ENCODE data around the gene PHF20. TPM values are rescaled to one million over a fixed set of nuclear protein-coding genes. Genes with fewer than 3 reads are reported as not detected.

PHF20 gene
- total RNA-seq, 4 donors from 2014 or later, result 30.5 to 53.3 (median 33.4) TPM

GRCh38 chr20:35821807-35822242 lies 50.0 kb downstream of the PHF20 start:
- no peak for TF ChIP-seq POLR2A (IDR thresholded peaks at IDR 0.05)
- TF ChIP-seq, protein P1, sequence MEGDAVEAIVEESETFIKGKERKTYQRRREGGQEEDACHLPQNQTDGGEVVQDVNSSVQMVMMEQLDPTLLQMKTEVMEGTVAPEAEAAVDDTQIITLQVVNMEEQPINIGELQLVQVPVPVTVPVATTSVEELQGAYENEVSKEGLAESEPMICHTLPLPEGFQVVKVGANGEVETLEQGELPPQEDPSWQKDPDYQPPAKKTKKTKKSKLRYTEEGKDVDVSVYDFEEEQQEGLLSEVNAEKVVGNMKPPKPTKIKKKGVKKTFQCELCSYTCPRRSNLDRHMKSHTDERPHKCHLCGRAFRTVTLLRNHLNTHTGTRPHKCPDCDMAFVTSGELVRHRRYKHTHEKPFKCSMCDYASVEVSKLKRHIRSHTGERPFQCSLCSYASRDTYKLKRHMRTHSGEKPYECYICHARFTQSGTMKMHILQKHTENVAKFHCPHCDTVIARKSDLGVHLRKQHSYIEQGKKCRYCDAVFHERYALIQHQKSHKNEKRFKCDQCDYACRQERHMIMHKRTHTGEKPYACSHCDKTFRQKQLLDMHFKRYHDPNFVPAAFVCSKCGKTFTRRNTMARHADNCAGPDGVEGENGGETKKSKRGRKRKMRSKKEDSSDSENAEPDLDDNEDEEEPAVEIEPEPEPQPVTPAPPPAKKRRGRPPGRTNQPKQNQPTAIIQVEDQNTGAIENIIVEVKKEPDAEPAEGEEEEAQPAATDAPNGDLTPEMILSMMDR (IDR thresholded peaks at IDR 0.05), result no peak
- WGBS, 2 donors, result 90 to 91% methylated on average over 8 of the region's 8 CpGs
- no peak overlapping the region for H3K4me3 ChIP-seq (ENCODE audit: low read depth, poor library complexity, severe bottlenecking)

GRCh38 chr20:35823147-35823546 lies 51.3 kb downstream of the PHF20 start:
- intact Hi-C loops (cut with DNase I; ENCODE audit: low total_unique reads), result no loop called here
- no peak overlapping the region for H3K4me3 ChIP-seq (ENCODE audit: low read depth, poor library complexity, severe bottlenecking)
- WGBS, 2 donors, result 84 to 90% methylated on average over 6 of the region's 6 CpGs

More at GRCh38 chr20:35821807-35822242, 50.0 kb downstream of the PHF20 start:
- peak in 1 of 2 donors; percentile 64 for DNase-seq (ENCODE audit: low spot score in 2 of 2)
- intact Hi-C loops (cut with DNase I; ENCODE audit: low total_unique reads), result no loop called here

DNA sequence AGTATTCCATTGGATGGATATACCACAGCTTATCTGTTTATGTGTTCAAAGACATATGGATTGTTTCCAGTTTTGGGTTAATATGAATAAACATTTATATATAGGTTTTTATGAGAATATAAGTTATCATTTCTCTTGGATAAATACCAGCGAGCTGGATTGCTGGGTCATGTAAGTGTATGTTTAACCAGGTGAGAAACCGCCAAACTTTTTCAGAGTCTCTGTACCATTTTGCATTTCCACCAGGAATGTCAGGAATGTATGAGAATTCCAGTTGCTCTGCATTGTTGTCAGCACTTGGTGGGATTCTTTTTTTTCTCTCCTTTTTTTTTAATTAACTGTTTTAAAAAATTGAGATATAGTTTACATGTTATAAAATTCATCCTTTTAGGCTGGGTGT lies 52.1 kb downstream of the PHF20 start:
- intact Hi-C loops (cut with DNase I; ENCODE audit: low total_unique reads), result no loop called here
- no peak overlapping the region for H3K4me3 ChIP-seq (ENCODE audit: low read depth, poor library complexity, severe bottlenecking)
- WGBS, 2 donors, result 97% methylated on average over 2 of the region's 2 CpGs
- DNase-seq (ENCODE audit: low spot score in 2 of 2), result no peak
- TF ChIP-seq, protein P1 (IDR thresholded peaks at IDR 0.05), result no peak
- TF ChIP-seq POLR2A (IDR thresholded peaks at IDR 0.05), result no peak

More at GRCh38 chr20:35823147-35823546, 51.3 kb downstream of the PHF20 start:
- no peak for DNase-seq (ENCODE audit: low spot score in 2 of 2)
- TF ChIP-seq POLR2A (IDR thresholded peaks at IDR 0.05), result no peak
- TF ChIP-seq, protein P1 (IDR thresholded peaks at IDR 0.05), result no peak

DNA sequence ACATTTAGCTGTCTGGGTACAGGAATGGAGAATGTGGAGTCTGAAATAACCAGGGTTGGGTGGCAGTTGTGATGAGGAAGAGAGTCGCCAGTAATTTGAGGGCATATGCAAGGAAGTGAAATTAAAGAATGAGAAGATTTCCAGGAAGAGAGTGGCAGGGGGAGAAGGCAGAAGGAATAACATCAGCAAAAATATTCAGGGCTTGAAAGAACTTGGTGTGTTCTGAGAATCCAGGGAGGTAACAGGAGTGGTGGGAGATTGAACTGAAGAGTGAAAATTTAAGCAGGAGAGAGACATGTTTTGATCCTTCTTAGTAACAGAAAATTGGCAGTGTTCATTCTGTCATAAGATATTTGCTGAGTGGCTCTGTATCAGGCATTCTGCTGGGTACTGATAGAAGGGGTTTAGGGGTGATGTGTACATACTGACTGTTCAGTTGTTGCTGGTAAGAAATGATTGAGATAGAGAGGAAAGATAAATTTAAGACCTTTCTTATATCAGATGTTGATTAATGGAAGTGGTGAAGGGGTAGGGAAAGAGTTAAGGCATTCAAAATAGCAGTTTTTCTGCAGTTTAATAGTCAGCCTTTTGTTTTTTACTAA lies 54.7 kb downstream of the PHF20 start:
- no peak for TF ChIP-seq POLR2A (IDR thresholded peaks at IDR 0.05)
- TF ChIP-seq, protein P1 (IDR thresholded peaks at IDR 0.05), result no peak
- H3K4me3 ChIP-seq (ENCODE audit: low read depth, poor library complexity, severe bottlenecking), result no peak overlapping the region
- intact Hi-C loops (cut with DNase I; ENCODE audit: low total_unique reads), result no loop called here
- WGBS, 2 donors, result 91 to 97% methylated on average over 1 of the region's 1 CpG
- no peak for DNase-seq (ENCODE audit: low spot score in 2 of 2)

DNA sequence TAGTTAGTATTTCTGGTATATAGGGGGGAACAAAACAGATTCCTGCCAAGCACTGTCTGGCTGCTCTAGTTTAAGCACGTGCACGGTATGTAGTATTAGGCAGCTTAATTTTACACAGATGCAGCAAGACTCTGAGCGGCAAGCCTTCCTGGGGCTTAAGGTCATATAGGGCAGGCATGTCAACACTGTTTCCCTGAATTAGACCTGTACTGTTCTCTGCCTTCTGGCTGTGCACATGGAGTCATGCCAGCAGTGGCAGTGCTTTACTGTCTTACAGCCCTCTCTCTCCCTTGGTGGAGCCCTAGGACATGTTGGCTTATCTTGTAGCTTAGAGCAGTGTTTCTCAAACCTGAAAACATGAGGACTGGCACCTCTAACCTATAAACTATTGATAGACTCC lies 56.6 kb downstream of the PHF20 start:
- TF ChIP-seq POLR2A (IDR thresholded peaks at IDR 0.05), result no peak
- TF ChIP-seq, protein P1 (IDR thresholded peaks at IDR 0.05), result no peak
- peak in 1 of 2 donors; percentile 46 for DNase-seq (ENCODE audit: low spot score in 2 of 2)
- intact Hi-C loops (cut with DNase I; ENCODE audit: low total_unique reads), result no loop called here
- no peak overlapping the region for H3K4me3 ChIP-seq (ENCODE audit: low read depth, poor library complexity, severe bottlenecking)
- 46 to 48% methylated on average over 3 of the region's 3 CpGs for WGBS, 2 donors

- no peak overlapping the region for H3K4me3 ChIP-seq (ENCODE audit: low read depth, poor library complexity, severe bottlenecking)
- intact Hi-C loops (cut with DNase I; ENCODE audit: low total_unique reads), result no loop called here
- TF ChIP-seq, protein P1 (IDR thresholded peaks at IDR 0.05), result no peak
- no peak for TF ChIP-seq POLR2A (IDR thresholded peaks at IDR 0.05)
- peak in 1 of 2 donors; percentile 45 for DNase-seq (ENCODE audit: low spot score in 2 of 2)
- 91 to 93% methylated on average over 4 of the region's 4 CpGs for WGBS, 2 donors
Measured at GRCh38 chr20:35828916-35829315, 57.1 kb downstream of the PHF20 start.

All from lower leg skin (tissue), 4 donors.